Sigmoid colon (tissue), 3 donors: ENCODE measurements around the gene RPP40.

Experiments used
- POLR2A ChIP-seq, 2 donors: fragments of 450-650 bp; IDR thresholded peaks; one replicate each; pipeline ENCODE4 v1.6.1; 2016; ENCODE audit warnings: antibody characterized with exemption in 2 of 2, mild to moderate bottlenecking in 2 of 2, moderate library complexity in 2 of 2
- TF ChIP-seq, protein P1 (sequence below), 4 experiments: fragments of 450-650 bp in 3 of 4; fragments of 200-600 bp in 1 of 4; IDR thresholded peaks; one replicate each; pipeline ENCODE4 v1.5.1; 2016 to 2019; ENCODE audit warnings: antibody characterized with exemption in 4 of 4, mild to moderate bottlenecking in 3 of 4, moderate library complexity in 2 of 4

DNA sequence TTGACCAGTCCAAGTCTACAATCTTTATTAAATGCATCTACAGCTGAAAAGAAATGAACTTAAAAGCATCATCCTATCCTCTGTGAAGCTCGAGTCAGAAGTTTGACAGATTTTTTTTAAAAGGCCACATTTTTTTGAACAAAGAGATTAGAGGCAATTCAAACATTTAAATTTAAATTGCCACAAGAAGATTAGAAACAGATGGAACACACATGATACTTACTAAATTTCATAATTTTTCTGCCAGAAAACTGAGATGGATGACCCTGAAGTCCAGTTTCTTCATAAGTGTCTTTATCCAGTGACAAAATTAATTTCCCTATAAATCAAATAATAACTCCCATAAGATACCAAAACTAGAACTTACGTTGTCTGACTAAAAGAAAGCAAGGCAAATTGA lies 4.3 kb downstream of the RPP40 start:
- TF ChIP-seq, protein P1, sequence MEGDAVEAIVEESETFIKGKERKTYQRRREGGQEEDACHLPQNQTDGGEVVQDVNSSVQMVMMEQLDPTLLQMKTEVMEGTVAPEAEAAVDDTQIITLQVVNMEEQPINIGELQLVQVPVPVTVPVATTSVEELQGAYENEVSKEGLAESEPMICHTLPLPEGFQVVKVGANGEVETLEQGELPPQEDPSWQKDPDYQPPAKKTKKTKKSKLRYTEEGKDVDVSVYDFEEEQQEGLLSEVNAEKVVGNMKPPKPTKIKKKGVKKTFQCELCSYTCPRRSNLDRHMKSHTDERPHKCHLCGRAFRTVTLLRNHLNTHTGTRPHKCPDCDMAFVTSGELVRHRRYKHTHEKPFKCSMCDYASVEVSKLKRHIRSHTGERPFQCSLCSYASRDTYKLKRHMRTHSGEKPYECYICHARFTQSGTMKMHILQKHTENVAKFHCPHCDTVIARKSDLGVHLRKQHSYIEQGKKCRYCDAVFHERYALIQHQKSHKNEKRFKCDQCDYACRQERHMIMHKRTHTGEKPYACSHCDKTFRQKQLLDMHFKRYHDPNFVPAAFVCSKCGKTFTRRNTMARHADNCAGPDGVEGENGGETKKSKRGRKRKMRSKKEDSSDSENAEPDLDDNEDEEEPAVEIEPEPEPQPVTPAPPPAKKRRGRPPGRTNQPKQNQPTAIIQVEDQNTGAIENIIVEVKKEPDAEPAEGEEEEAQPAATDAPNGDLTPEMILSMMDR (IDR thresholded peaks at IDR 0.05), result no peak
- no peak for TF ChIP-seq POLR2A (IDR thresholded peaks at IDR 0.05)
